ENCODE data around the gene CRHR1.

Gene CRHR1

GRCh38 chr17:45877467-45877866 is 93.3 kb downstream of the CRHR1 start:
- TF ChIP-seq, protein P1, sequence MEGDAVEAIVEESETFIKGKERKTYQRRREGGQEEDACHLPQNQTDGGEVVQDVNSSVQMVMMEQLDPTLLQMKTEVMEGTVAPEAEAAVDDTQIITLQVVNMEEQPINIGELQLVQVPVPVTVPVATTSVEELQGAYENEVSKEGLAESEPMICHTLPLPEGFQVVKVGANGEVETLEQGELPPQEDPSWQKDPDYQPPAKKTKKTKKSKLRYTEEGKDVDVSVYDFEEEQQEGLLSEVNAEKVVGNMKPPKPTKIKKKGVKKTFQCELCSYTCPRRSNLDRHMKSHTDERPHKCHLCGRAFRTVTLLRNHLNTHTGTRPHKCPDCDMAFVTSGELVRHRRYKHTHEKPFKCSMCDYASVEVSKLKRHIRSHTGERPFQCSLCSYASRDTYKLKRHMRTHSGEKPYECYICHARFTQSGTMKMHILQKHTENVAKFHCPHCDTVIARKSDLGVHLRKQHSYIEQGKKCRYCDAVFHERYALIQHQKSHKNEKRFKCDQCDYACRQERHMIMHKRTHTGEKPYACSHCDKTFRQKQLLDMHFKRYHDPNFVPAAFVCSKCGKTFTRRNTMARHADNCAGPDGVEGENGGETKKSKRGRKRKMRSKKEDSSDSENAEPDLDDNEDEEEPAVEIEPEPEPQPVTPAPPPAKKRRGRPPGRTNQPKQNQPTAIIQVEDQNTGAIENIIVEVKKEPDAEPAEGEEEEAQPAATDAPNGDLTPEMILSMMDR (IDR thresholded peaks at IDR 0.05; ENCODE audit: low read depth, low read length) = no peak
- H3K4me3 ChIP-seq (ENCODE audit: low read depth, low read length) = no peak overlapping the region
- in situ Hi-C loops (cut with HindIII; ENCODE audit: low sequenced_read_pairs) = no loop called here
- DNase-seq (ENCODE audit: low read depth, low spot score) = no peak

DNA sequence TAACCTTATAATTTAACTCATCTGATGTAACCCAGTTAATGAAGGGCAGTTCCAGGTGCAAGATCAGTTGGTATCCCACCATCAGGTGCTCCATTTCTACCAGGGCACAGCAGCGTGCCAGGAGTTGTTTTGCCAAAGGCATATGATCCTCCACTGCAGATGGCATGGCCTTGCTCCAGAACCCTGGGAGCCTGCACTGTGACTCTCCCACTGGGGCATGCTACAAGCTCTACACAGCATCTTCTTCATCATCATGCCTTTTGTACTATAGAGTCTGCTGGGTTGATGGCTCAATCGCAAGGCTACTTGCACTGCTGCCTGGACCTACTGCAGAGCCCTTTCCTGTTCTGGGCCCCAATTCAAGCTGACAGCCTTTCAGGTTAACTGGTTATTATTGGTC is 98.9 kb downstream of the CRHR1 start:
- in situ Hi-C loops (cut with HindIII; ENCODE audit: low sequenced_read_pairs) = no loop called here
- no peak overlapping the region for H3K4me3 ChIP-seq (ENCODE audit: low read depth, low read length)
- DNase-seq (ENCODE audit: low read depth, low spot score) = no peak
- TF ChIP-seq, protein P1 (IDR thresholded peaks at IDR 0.05; ENCODE audit: low read depth, low read length) = no peak
